Fibroblast of mammary gland (primary cell): Measurements from ENCODE around the gene ZNF136.
A peak's percentile ranks its signal among the peaks of the same experiment; 100 is the strongest.

Experiments used
- DNase-seq: peaks from one replicate; pipeline ENCODE4 v3.0.0-alpha.2; 2010; ENCODE audit warnings: low read depth
- H3K4me3 ChIP-seq: 2 replicates; pipeline ENCODE4 v1.5.1; 2011; ENCODE audit warnings: low read depth, mild to moderate bottlenecking, low read length, moderate library complexity; ENCODE audit not compliant: control insufficient read depth
- TF ChIP-seq, protein P1 (sequence below): conservative IDR thresholded peaks from 2 replicates; pipeline ENCODE4 v1.5.1; 2011; ENCODE audit warnings: low read depth, low read length, inconsistent platforms; ENCODE audit not compliant: control insufficient read depth, insufficient read depth

ZNF136 gene

GRCh38 chr19:12139269-12139668, 23.6 kb upstream of the ZNF136 start:
- DNase-seq: peak; percentile 11
- TF ChIP-seq, protein P1, sequence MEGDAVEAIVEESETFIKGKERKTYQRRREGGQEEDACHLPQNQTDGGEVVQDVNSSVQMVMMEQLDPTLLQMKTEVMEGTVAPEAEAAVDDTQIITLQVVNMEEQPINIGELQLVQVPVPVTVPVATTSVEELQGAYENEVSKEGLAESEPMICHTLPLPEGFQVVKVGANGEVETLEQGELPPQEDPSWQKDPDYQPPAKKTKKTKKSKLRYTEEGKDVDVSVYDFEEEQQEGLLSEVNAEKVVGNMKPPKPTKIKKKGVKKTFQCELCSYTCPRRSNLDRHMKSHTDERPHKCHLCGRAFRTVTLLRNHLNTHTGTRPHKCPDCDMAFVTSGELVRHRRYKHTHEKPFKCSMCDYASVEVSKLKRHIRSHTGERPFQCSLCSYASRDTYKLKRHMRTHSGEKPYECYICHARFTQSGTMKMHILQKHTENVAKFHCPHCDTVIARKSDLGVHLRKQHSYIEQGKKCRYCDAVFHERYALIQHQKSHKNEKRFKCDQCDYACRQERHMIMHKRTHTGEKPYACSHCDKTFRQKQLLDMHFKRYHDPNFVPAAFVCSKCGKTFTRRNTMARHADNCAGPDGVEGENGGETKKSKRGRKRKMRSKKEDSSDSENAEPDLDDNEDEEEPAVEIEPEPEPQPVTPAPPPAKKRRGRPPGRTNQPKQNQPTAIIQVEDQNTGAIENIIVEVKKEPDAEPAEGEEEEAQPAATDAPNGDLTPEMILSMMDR: no peak
- H3K4me3 ChIP-seq: peak overlapping the region; percentile 66

- peak within 1 kb of the TSS; percentile 66 for H3K4me3 ChIP-seq
- peak; percentile 89 for DNase-seq
- TF ChIP-seq, protein P1: no peak
Observed at GRCh38 chr19:12139885-12140544, 22.9 kb upstream of the ZNF136 start, which contains the start of gene ZNF20. Gene ZNF20, minus strand, starts transcription at chr19:12140350. Its CDS starts 168 bp downstream, at chr19:12140182.

- TF ChIP-seq, protein P1: peak; percentile 89
- DNase-seq: peak; percentile 86
- peak overlapping the region; percentile 66 for H3K4me3 ChIP-seq
Observed at GRCh38 chr19:12140545-12141404, 22.1 kb upstream of the ZNF136 start.

DNA sequence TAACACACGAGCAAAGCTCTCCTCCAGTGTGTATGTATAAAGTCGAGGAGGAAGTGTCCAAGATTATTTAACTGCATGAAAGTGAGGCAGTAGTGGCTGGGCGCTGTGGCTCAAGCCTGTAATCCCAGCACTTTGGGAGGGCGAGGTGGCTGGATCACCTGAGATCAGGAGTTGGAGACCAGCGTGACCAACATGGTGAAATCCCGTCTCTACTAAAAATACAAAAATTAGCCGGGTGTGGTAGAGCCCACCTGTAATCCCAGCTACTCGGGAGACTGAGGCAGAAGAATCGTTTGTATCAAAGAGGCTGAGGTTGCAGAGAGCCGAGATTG, 21.5 kb upstream of the ZNF136 start:
- H3K4me3 ChIP-seq: no peak overlapping the region
- TF ChIP-seq, protein P1: no peak
- DNase-seq: no peak

GRCh38 chr19:12145348-12145747, 17.5 kb upstream of the ZNF136 start:
- TF ChIP-seq, protein P1: no peak
- DNase-seq: no peak
- no peak overlapping the region for H3K4me3 ChIP-seq

GRCh38 chr19:12155324-12155860, 7.5 kb upstream of the ZNF136 start:
- TF ChIP-seq, protein P1: no peak
- peak overlapping the region; percentile 79 for H3K4me3 ChIP-seq
- no peak for DNase-seq
